ENCODE measurements around the gene TOR1AIP1. TPM values are rescaled to one million over a fixed set of nuclear protein-coding genes. Genes with fewer than 3 reads are reported as not detected.

The TOR1AIP1 gene
- total RNA-seq, result 79.7 and 88.8 TPM in 2 replicates

DNA sequence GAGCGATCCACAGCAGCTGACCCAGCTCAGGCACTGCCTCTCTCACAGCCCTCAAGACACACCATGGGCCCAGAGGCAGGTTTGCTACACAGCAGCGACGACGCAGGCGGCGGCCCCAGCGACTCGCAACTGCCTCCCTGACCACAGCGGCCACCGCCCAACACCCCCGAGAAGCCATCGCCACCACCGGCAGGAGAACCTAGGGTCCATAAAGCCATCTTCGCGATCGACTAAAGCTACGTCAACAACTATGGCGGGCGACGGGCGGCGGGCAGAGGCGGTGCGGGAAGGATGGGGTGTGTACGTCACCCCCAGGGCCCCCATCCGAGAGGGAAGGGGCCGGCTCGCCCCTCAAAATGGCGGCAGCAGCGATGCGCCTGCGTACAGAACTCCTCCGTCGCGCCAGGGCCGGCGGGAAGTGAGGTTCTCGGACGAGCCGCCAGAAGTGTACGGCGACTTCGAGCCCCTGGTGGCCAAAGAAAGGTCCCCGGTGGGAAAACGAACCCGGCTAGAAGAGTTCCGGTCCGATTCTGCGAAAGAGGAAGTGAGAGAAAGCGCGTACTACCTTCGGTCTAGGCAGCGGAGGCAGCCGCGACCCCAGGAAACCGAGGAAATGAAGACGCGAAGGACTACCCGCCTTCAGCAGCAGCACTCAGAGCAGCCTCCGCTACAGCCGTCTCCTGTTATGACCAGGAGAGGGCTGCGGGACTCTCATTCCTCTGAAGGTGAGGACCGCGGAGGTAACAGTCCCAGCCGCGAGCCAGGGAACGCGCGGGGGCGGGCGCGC, at the start of gene TOR1AIP1:
Gene TOR1AIP1 (plus strand): TSS at position 33 of the 787 bp plus-strand sequence. CDS start 218 bp downstream, at position 251.

GRCh38 chr1:179877586-179878265, 4.4 kb upstream of the TOR1AIP1 start, which contains the start of gene TOR1AIP2:
TOR1AIP2 (minus strand) TSS chr1:179877803; CDS start chr1:179852665, 25,138 bp downstream.

GRCh38 chr1:179954493-179955286, 72.6 kb downstream of the TOR1AIP1 start, which contains the start of gene CEP350:
CEP350 (plus strand) TSS chr1:179954810; CDS start chr1:179986182, 31,372 bp downstream.

Other genes starting within 250 kb of the TOR1AIP1 start
- gene FAM163A, start 139.0 kb upstream of the TOR1AIP1 start, total RNA-seq, result not detected in 2 replicates
- 131 and 133 TPM in 2 replicates for gene TOR1AIP2, start 4.5 kb upstream of the TOR1AIP1 start, total RNA-seq
- gene CEP350, start 72.5 kb downstream of the TOR1AIP1 start, total RNA-seq, result 67.2 and 88.3 TPM in 2 replicates